RWPE2 (cell line): Measurements from ENCODE around the gene TLK2.

Experiments used
- ATAC-seq: fragments of 200-7000 bp; cut with Tn5 transposase; 3 replicates; pipeline ENCODE4 v1.9.1; 2021; ENCODE audit warnings: low read depth
- DNase-seq: peaks from one replicate; pipeline ENCODE4 v3.0.0-alpha.2; 2020; ENCODE audit warnings: low spot score
- H3K27ac ChIP-seq: fragments of 450-650 bp; 2 replicates; pipeline ENCODE4 v1.5.1; 2017; ENCODE audit warnings: mild to moderate bottlenecking; ENCODE audit not compliant: poor library complexity, severe bottlenecking
- H3K27me3 ChIP-seq: fragments of 250-450 bp; sonication (Bioruptor Pico); 2 replicates; pipeline ENCODE4 v1.5.1; 2021; ENCODE audit warnings: mild to moderate bottlenecking, moderate library complexity; ENCODE audit not compliant: insufficient read depth, poor library complexity, severe bottlenecking
- H3K36me3 ChIP-seq: fragments of 250-450 bp; sonication (Bioruptor Pico); 2 replicates; pipeline ENCODE4 v1.5.1; 2020; ENCODE audit warnings: low read depth, mild to moderate bottlenecking, moderate library complexity
- H3K4me1 ChIP-seq: fragments of 250-450 bp; sonication (Bioruptor Pico); 2 replicates; pipeline ENCODE4 v1.5.1; 2021; ENCODE audit warnings: mild to moderate bottlenecking, moderate library complexity; ENCODE audit not compliant: insufficient read depth, poor library complexity, severe bottlenecking
- H3K4me3 ChIP-seq: fragments of 250-450 bp; sonication (Bioruptor Pico); 2 replicates; pipeline ENCODE4 v1.5.1; 2021; ENCODE audit warnings: mild to moderate bottlenecking, moderate library complexity; ENCODE audit not compliant: severe bottlenecking
- H3K9me3 ChIP-seq: fragments of 250-450 bp; sonication (Bioruptor Pico); 2 replicates; pipeline ENCODE4 v1.5.1; 2021; ENCODE audit warnings: mild to moderate bottlenecking, moderate library complexity; ENCODE audit not compliant: severe bottlenecking
- TF ChIP-seq, protein P1 (sequence below): fragments of 450-650 bp; IDR thresholded peaks from one replicate; pipeline ENCODE4 v1.5.1; 2017; ENCODE audit warnings: mild to moderate bottlenecking, moderate library complexity; ENCODE audit not compliant: poor library complexity, severe bottlenecking

TLK2 gene

DNA sequence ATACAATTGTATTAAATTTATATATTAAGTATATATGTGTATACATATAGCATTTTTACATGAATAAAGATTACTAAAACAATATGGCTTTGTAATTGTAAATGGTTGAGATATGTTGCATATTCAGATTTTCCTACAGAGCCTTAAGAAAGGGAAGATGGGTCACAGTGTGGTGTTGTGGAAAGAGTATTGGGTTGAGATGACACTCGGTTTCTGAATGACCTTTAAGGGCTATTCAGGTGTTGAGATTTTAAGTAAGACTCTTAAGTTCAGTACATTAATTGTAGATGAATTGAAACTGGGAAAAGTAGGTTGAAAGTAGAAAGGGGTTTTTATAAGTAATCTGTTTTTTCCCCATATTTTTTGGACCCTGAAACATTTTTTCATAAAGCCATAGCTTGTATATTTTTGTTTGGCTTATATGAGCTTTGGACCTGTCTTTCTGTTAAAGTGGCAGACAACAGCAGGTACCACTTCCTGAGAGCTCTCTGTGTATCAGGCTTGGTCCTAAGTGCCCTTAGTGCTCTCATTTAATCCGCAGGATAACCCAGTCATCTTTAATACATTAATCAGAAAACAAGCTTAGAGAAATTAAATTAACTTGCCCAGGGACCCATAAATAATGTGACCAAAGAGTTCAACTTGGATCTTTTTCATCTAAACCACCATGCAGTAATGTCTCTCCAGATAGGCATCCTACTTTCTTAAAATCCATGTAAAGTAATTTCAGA lies 100.3 kb downstream of the TLK2 start:
- DNase-seq, result no peak
- no peak overlapping the region for H3K4me3 ChIP-seq
- TF ChIP-seq, protein P1, sequence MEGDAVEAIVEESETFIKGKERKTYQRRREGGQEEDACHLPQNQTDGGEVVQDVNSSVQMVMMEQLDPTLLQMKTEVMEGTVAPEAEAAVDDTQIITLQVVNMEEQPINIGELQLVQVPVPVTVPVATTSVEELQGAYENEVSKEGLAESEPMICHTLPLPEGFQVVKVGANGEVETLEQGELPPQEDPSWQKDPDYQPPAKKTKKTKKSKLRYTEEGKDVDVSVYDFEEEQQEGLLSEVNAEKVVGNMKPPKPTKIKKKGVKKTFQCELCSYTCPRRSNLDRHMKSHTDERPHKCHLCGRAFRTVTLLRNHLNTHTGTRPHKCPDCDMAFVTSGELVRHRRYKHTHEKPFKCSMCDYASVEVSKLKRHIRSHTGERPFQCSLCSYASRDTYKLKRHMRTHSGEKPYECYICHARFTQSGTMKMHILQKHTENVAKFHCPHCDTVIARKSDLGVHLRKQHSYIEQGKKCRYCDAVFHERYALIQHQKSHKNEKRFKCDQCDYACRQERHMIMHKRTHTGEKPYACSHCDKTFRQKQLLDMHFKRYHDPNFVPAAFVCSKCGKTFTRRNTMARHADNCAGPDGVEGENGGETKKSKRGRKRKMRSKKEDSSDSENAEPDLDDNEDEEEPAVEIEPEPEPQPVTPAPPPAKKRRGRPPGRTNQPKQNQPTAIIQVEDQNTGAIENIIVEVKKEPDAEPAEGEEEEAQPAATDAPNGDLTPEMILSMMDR, result no peak
- ATAC-seq, result no peak
- H3K4me1 ChIP-seq, result no peaks in the 10 kb centered on the region
- H3K9me3 ChIP-seq, result no peaks in the 10 kb centered on the region
- no peaks in the 10 kb centered on the region for H3K27me3 ChIP-seq
- no peak overlapping the region for H3K27ac ChIP-seq
- H3K36me3 ChIP-seq, result peaks cover 83% of the 10 kb centered on the region

DNA sequence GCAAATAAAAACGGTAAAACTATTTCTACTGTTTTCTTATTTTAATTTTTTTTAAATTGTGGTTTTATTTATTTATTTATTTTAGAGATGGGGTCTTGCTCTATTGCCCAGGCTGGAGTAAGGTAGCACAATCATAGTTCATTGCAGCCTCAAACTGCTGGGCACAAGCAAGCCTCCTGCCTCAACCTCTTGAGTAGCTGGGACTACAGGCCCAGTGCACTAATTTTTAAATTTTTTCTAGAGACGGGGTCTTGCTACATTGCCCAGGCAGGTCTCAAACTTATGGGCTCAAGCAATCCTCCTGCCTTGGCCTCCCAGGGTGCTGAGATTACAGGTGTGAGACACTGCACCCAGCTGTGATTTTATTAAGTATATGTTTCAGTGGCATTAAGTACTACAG lies 102.3 kb downstream of the TLK2 start:
- Histone ChIP-seq H3K4me1 (no peaks in the 10 kb centered on the region), H3K27ac (no peak overlapping the region), H3K9me3 (no peaks in the 10 kb centered on the region), H3K4me3 (no peak overlapping the region), H3K36me3 (peaks cover 80% of the 10 kb centered on the region), H3K27me3 (no peaks in the 10 kb centered on the region)
- TF ChIP-seq, protein P1, result no peak
- DNase-seq (no peak), ATAC-seq (no peak)

DNA sequence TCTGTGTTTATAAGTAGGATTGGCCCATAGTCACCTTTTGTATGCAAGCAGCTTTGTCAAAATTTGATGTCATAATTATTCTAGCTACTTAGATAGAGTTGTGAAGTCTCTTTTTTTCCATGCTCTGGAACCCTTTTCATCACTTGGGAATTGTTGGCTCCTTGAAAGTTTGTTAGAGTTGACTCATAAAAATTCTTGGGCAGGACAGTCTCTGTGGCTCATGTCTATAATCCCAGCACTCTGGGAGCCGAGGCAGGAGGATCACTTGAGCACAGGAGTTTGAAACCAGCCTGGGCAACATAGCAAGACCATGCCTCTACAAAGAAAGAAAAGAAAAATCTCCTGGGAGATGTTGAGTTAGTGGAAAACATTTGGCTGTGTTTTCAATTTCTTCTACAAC lies 103.1 kb downstream of the TLK2 start:
- DNase-seq (no peak), ATAC-seq (no peak)
- Histone ChIP-seq H3K36me3 (peaks cover 80% of the 10 kb centered on the region), H3K27ac (no peak overlapping the region), H3K27me3 (no peaks in the 10 kb centered on the region), H3K9me3 (no peaks in the 10 kb centered on the region), H3K4me3 (no peak overlapping the region), H3K4me1 (no peaks in the 10 kb centered on the region)
- TF ChIP-seq, protein P1, result no peak

DNA sequence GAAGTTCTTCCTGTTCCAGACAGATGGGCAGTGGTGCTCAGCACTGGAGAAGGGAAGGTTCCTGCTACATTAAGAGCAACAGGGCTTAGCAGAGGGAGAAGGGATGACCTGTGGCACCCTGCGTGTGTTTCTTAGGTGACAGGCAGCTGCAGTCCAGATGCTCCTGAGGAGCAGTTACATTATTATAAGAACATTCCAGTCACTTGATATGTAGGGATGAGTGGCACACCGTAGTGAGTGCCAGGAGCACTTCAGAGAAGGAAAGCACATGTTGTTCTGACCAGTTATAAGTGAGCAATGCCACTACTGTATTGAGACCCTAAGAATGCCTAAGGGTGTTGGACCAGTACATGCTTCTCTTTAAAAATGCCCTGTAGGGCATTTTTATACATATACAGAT lies 108.9 kb downstream of the TLK2 start:
- Histone ChIP-seq H3K9me3 (no peaks in the 10 kb centered on the region), H3K27me3 (no peaks in the 10 kb centered on the region), H3K4me3 (no peak overlapping the region), H3K36me3 (peaks cover 65% of the 10 kb centered on the region), H3K4me1 (peaks cover 12% of the 10 kb centered on the region), H3K27ac (no peak overlapping the region)
- TF ChIP-seq, protein P1, result no peak
- DNase-seq, result no peak
- no peak for ATAC-seq

DNA sequence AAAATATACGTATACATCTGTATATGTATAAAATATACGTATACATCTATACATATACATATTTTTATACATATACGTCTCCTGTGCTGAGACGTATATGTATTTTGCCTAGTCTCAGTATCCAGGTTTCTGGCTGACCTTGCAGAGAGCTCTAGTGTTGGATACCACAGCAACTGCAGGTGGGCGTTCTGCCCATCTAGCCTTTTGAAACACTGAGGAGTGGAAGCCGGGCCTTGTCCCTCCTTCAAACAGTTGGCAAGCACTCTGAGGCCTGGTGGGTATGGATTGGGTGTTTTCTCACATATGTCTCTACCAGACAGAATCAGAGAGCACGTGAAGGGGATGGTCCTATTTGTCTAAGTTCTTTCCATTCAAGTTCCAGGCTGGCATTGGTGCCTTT lies 109.5 kb downstream of the TLK2 start:
- ATAC-seq, result no peak
- no peaks in the 10 kb centered on the region for H3K9me3 ChIP-seq
- no peak overlapping the region for H3K4me3 ChIP-seq
- no peak overlapping the region for H3K27ac ChIP-seq
- peaks cover 65% of the 10 kb centered on the region for H3K36me3 ChIP-seq
- no peaks in the 10 kb centered on the region for H3K27me3 ChIP-seq
- TF ChIP-seq, protein P1, result no peak
- DNase-seq, result no peak
- H3K4me1 ChIP-seq, result peaks cover 15% of the 10 kb centered on the region
